GM12878 (cell line): Measurements from ENCODE around the gene C1QL4. TPM values are rescaled to one million over a fixed set of nuclear protein-coding genes. Genes with fewer than 3 reads are reported as not detected.

Experiments
- ATAC-seq: fragments of 200-7000 bp; cut with Tn5 transposase; 3 replicates; pipeline ENCODE4 v1.9.1; 2020; ENCODE audit warnings: mild to moderate bottlenecking, moderate library complexity
- BruUV-seq: library from RNA; stranded (reverse); fragments of 400-500 nt; replicated peaks from 2 replicates; lab custom pipeline; 2021; lab: Mats Ljungman, UMichigan
- CTCF ChIA-PET: fragments of 300-600 bp; sonication (Branson Sonifier 250); formaldehyde crosslinking; extraction: SDS; loops from one replicate; lab custom pipeline; 2021; ENCODE audit warnings: inconsistent platforms; lab: Yijun Ruan, JAX
- POLR2A ChIA-PET: fragments of 350-600 bp; formaldehyde crosslinking; extraction: SDS; loops from one replicate; lab custom pipeline; 2021; ENCODE audit warnings: inconsistent platforms; lab: Charles Lee
- RAD21 ChIA-PET: fragments of 300-600 bp; sonication (Branson Sonifier 250); formaldehyde crosslinking; loops from one replicate; lab custom pipeline; 2023; ENCODE audit warnings: antibody characterized with exemption; ENCODE audit not compliant: unreplicated experiment; lab: Charles Lee
- SMC1A ChIA-PET: fragments of 300-600 bp; sonication (Branson Sonifier 250); formaldehyde crosslinking; loops from one replicate; lab custom pipeline; 2023; ENCODE audit not compliant: unreplicated experiment, uncharacterized antibody; lab: Charles Lee
- DNase-seq: peaks from one replicate; pipeline ENCODE4 v3.0.0-alpha.2; 2011; ENCODE audit warnings: low read depth, low spot score
- FAIRE-seq: peaks from 3 replicates; lab custom pipeline; 2011; peaks lifted over from hg19 to GRCh38; lab: Jason Lieb, UNC
- H2AFZ ChIP-seq: 2 replicates; pipeline ENCODE4 v1.6.0; 2011; ENCODE audit warnings: low read depth, low read length, control low read depth; ENCODE audit not compliant: control insufficient read depth
- H3K27ac ChIP-seq: 2 replicates; pipeline ENCODE4 v1.5.1; 2011; ENCODE audit warnings: control low read depth; ENCODE audit not compliant: control insufficient read depth, insufficient read depth
- H3K27me3 ChIP-seq, 2 experiments: replicated peaks in 1 of 2; 2 replicates each; pipeline versions ENCODE4 v1.6.0 to v1.6.1; 2011; ENCODE audit warnings: low read length in 1 of 2; ENCODE audit not compliant: control insufficient read depth in 2 of 2, insufficient read depth in 2 of 2
- H3K36me3 ChIP-seq, 2 experiments: 2 replicates each; pipeline ENCODE4 v1.5.1; 2011; ENCODE audit warnings: low read length in 1 of 2; ENCODE audit not compliant: control insufficient read depth in 2 of 2, insufficient read depth in 2 of 2
- H3K4me1 ChIP-seq: 2 replicates; pipeline ENCODE4 v1.6.1; 2011; ENCODE audit warnings: mild to moderate bottlenecking, low read length, moderate library complexity, mixed read lengths; ENCODE audit not compliant: control insufficient read depth, insufficient read depth
- H3K4me2 ChIP-seq: 2 replicates; pipeline ENCODE4 v1.6.0; 2011; ENCODE audit warnings: control low read depth; ENCODE audit not compliant: control insufficient read depth, insufficient read depth
- H3K4me3 ChIP-seq: fragments of 200-600 bp; sonication (generic); 2 replicates; pipeline ENCODE4 v1.5.1; 2016
- H3K79me2 ChIP-seq: 2 replicates; pipeline ENCODE4 v1.6.0; 2011; ENCODE audit warnings: low read length; ENCODE audit not compliant: control insufficient read depth, insufficient read depth
- H3K9ac ChIP-seq: 2 replicates; pipeline ENCODE4 v1.8.0; 2011; ENCODE audit warnings: low read length, control low read depth, mixed read lengths; ENCODE audit not compliant: control insufficient read depth, insufficient read depth
- H3K9me3 ChIP-seq: replicated peaks from 3 replicates; pipeline ENCODE4 v1.5.1; 2011; ENCODE audit warnings: mild to moderate bottlenecking, low read length; ENCODE audit not compliant: control insufficient read depth, insufficient read depth
- H4K20me1 ChIP-seq: 2 replicates; pipeline ENCODE4 v1.6.0; 2011; ENCODE audit not compliant: control insufficient read depth, insufficient read depth
- ATF2 ChIP-seq: IDR thresholded peaks from 2 replicates; pipeline ENCODE4 v1.6.1; 2012; ENCODE audit warnings: low read length, inconsistent platforms
- CHD2 ChIP-seq: IDR thresholded peaks from 2 replicates; pipeline ENCODE4 v1.6.1; 2011; ENCODE audit warnings: low read depth, low read length, improper control_type of control experiment, borderline replicate concordance
- CREB1 ChIP-seq: IDR thresholded peaks from 2 replicates; pipeline ENCODE4 v1.6.1; 2012; ENCODE audit warnings: low read depth, mild to moderate bottlenecking, inconsistent platforms
- CREM ChIP-seq: IDR thresholded peaks from 2 replicates; pipeline ENCODE4 v1.6.1; 2014; ENCODE audit warnings: antibody characterized with exemption, low read depth
- EED ChIP-seq: sonication (generic); IDR thresholded peaks from 2 replicates; pipeline ENCODE4 v1.6.1; 2016; ENCODE audit warnings: antibody characterized with exemption, low read depth
- FOXK2 ChIP-seq: fragments of 450-650 bp; IDR thresholded peaks from 2 replicates; pipeline ENCODE4 v1.6.1; 2017; ENCODE audit warnings: mild to moderate bottlenecking, moderate library complexity
- HDAC6 ChIP-seq: fragments of 200-600 bp; sonication (generic); IDR thresholded peaks from one replicate; pipeline ENCODE4 v1.8.0; 2017; ENCODE audit warnings: antibody characterized with exemption; ENCODE audit not compliant: unreplicated experiment
- IKZF1 ChIP-seq: fragments of 450-650 bp; conservative IDR thresholded peaks from 2 replicates; pipeline ENCODE4 v1.6.1; 2017; ENCODE audit warnings: antibody characterized with exemption, mild to moderate bottlenecking
- IKZF2 ChIP-seq, 2 experiments: fragments of 450-650 bp; IDR thresholded peaks; 2 replicates each; pipeline ENCODE4 v1.6.1; 2017; ENCODE audit warnings: mild to moderate bottlenecking in 2 of 2, moderate library complexity in 2 of 2
- IRF5 ChIP-seq: fragments of 450-650 bp; IDR thresholded peaks from 2 replicates; pipeline ENCODE4 v1.6.1; 2017; ENCODE audit warnings: borderline replicate concordance
- POU2F2 ChIP-seq: IDR thresholded peaks from 3 replicates; pipeline ENCODE4 v1.6.1; 2011; ENCODE audit warnings: low read depth, mild to moderate bottlenecking, low read length, borderline replicate concordance
- RELB ChIP-seq: fragments of 450-650 bp; IDR thresholded peaks from 2 replicates; pipeline ENCODE4 v1.6.1; 2017; ENCODE audit warnings: low read depth, mild to moderate bottlenecking, moderate library complexity
- RUNX3 ChIP-seq: IDR thresholded peaks from 2 replicates; pipeline ENCODE4 v1.6.1; 2012; ENCODE audit warnings: low read length, inconsistent platforms
- SP1 ChIP-seq: IDR thresholded peaks from one replicate; pipeline ENCODE4 v1.6.1; 2011; ENCODE audit warnings: low read depth, low read length
- SUPT20H ChIP-seq: IDR thresholded peaks from 2 replicates; pipeline ENCODE4 v1.6.1; 2011; ENCODE audit warnings: low read depth, mild to moderate bottlenecking, low read length, moderate library complexity, borderline replicate concordance; ENCODE audit not compliant: control insufficient read depth
- TCF12 ChIP-seq: IDR thresholded peaks from 2 replicates; pipeline ENCODE4 v1.6.1; 2011; ENCODE audit warnings: low read depth, mild to moderate bottlenecking, low read length
- ZZZ3 ChIP-seq: IDR thresholded peaks from 2 replicates; pipeline ENCODE4 v1.6.1; 2011; ENCODE audit warnings: low read depth; ENCODE audit not compliant: control insufficient read depth, insufficient read length
- WGBS: methylation state at CpG from one replicate; pipeline ENCODE4 v1.1.6; 2016; ENCODE audit warnings: low lambda C conversion rate; ENCODE audit not compliant: insufficient replicate concordance, insufficient coverage; ENCODE audit errors: missing lambda C conversion rate; 5-methylcytosine and 5-hydroxymethylcytosine counted together
- in situ Hi-C: fragments of 300-500 bp; cut with MboI; formaldehyde crosslinking; loops from 9 replicates; pipeline ENCODE4 v1.14.3; 2018; ENCODE audit warnings: mixed read lengths
- intact Hi-C: fragments of 100-400 bp; cut with micrococcal nuclease; formaldehyde crosslinking; loops from one replicate; pipeline ENCODE4 v1.14.2; 2022; ENCODE audit not compliant: unreplicated experiment
- polyA plus RNA-seq, 11 experiments: library from polyadenylated mRNA; depleted of rRNA in 4 of 11; unstranded in 6 of 11; stranded (reverse) in 5 of 11; fragments of >200 nt; fragmentation: Nextera tagmentation in 4 of 11; fragmentation: Illumina TruSeq in 1 of 11; extraction: Ambion mirVana in 4 of 11; extraction: Trizol in 1 of 11; gene quantifications; 1 replicate in 1 of 11; 2 replicates in 10 of 11; pipeline versions ENCODE4 v1.2.1 to v1.2.3, GENCODE V29; 2011 to 2016; ENCODE audit warnings: inconsistent platforms in 2 of 11, missing spikeins in 2 of 11, low read depth in 1 of 11
- total RNA-seq, 4 experiments: library from RNA; depleted of rRNA in 3 of 4; stranded (reverse); fragments of >200 nt in 3 of 4; fragmentation: Illumina TruSeq in 1 of 4; extraction: Trizol in 1 of 4; gene quantifications; 2 replicates each; pipeline versions ENCODE4 v1.2.1 to v1.2.3, GENCODE V29; 2013 to 2021

C1QL4 gene
- total and polyA plus RNA-seq, 10 of the 15 experiments (the other 5 are each of a cell fraction or from before 2014, with no cell fraction given), result 0.05 TPM; not detected in 9

GRCh38 chr12:49369411-49370145, 32.6 kb upstream of the C1QL4 start:
- no peaks in the 10 kb centered on the region for H4K20me1 ChIP-seq
- peak; percentile 59 for ATAC-seq
- ChIA-PET RAD21 (interaction anchor here (0.6 to 5.5 kb wide), 6 partner anchors 11 to 399 kb away, joined by 3 to 33 read pairs (median 8); no protein-coding TSS in a partner anchor), CTCF (interaction anchor here (1.2 to 18.7 kb wide), 8 partner anchors 11 to 282 kb away, joined by 3 to 712 read pairs (median 4); no protein-coding TSS in a partner anchor), POLR2A (interaction anchor here (0.5 to 2.3 kb wide), 13 partner anchors 12 to 334 kb away, joined by 3 to 8 read pairs (median 5); partner anchors contain the start of gene TROAP), SMC1A (interaction anchor here (0.6 to 25.7 kb wide), 10 partner anchors 8 to 144 kb away, joined by 4 to 740 read pairs (median 7); no protein-coding TSS in a partner anchor)
- peak; percentile 79 for DNase-seq
- peaks cover 0 to 5% of the 10 kb centered on the region in 2 experiments; a peak in 2 of 4 replicates for H3K36me3 ChIP-seq
- H3K4me2 ChIP-seq, result peak overlapping the region; percentile 97
- H3K79me2 ChIP-seq, result peaks cover 85% of the 10 kb centered on the region
- peak; percentile 94 for FAIRE-seq
- BruUV-seq, result no TSS peak
- H3K27ac ChIP-seq, result peak overlapping the region; percentile 97
- under 1% methylated on average over 6 of the region's 6 CpGs for WGBS
- intact Hi-C loops, result loop anchor here (1.0 to 5.0 kb wide), 2 partner anchors 58 to 338 kb away; partner anchors contain the start of gene FMNL3
- H3K27me3 ChIP-seq, result no peaks in the 10 kb centered on the region
- peak overlapping the region; percentile 3; the same call in 1 of the 2 replicates for H2AFZ ChIP-seq
- peaks cover 16% of the 10 kb centered on the region for H3K4me1 ChIP-seq
- H3K4me3 ChIP-seq, result peak overlapping the region; percentile 89
- H3K9ac ChIP-seq, result peak overlapping the region; percentile 97
- H3K9me3 ChIP-seq, result no peaks in the 10 kb centered on the region
- in situ Hi-C loops, result no loop called here
- TF ChIP-seq CHD2, result no peak
- TF ChIP-seq CREM, result no peak
- peak; percentile 46; the same call in 1 of the 2 replicates for TF ChIP-seq ATF2
- TF ChIP-seq HDAC6, result no peak
- no peak for TF ChIP-seq ZZZ3
- TF ChIP-seq RUNX3, result peak; percentile 58
- peak; percentile 79 to 81 for TF ChIP-seq IKZF2 (IDR thresholded peaks at IDR 0.05)
- peak; percentile 81 for TF ChIP-seq EED
- TF ChIP-seq FOXK2, result no peak
- TF ChIP-seq IRF5, result no peak
- peak; percentile 28 for TF ChIP-seq SP1
- TF ChIP-seq POU2F2, result peak; percentile 43; the same call in 1 of the 3 replicates
- TF ChIP-seq IKZF1, result peak; percentile 53
- TF ChIP-seq SUPT20H, result no peak
- TF ChIP-seq TCF12, result peak; percentile 55; the same call in 1 of the 2 replicates
- TF ChIP-seq CREB1, result peak; percentile 12; the same call in 1 of the 2 replicates
- peak; percentile 72 for TF ChIP-seq RELB
